ENCODE data around the gene EZH1.

Gene EZH1

DNA sequence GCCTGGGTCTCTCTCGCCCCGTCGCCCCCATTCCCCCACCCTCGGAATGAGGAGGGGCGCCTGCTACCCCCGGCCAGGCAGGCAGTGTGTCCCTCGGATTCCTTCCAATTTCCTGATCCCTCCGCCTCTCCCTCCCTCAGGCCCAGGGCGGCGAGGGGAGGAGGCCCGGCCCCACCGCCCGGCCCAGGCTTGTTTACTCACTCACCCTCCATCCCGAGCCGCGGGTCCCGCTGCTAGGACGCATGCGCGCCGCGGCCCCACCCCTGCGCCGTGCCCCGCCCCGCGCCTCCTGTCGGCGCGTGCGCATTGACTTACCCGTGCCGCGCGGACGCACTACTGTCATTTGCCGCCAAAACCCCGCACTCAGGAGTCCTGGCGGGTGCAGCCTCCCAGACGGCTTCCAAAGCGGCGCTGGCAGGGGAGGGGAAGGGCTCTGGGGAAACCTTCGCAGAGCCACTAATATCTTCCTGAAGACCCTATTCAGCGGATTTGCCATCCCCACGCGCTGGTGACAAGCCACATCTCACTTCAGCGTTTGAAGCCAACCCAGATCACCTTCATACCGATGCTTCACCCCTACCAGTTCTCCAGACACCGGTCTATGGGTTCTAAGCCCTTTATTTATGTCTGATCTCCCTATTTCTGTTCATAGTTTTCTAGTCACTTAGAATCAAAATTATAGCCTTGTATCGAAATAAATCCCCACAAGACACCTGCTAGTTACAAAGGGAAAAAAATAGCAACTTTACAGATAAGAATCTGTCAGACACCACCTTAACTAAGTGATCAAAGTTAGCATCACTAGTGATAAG is at the start of gene EZH1:
Gene EZH1 (minus strand): TSS at position 235 of the 812 bp plus-strand sequence. CDS start 16,099 bp downstream, outside the sequence.
- TF ChIP-seq, protein P1, sequence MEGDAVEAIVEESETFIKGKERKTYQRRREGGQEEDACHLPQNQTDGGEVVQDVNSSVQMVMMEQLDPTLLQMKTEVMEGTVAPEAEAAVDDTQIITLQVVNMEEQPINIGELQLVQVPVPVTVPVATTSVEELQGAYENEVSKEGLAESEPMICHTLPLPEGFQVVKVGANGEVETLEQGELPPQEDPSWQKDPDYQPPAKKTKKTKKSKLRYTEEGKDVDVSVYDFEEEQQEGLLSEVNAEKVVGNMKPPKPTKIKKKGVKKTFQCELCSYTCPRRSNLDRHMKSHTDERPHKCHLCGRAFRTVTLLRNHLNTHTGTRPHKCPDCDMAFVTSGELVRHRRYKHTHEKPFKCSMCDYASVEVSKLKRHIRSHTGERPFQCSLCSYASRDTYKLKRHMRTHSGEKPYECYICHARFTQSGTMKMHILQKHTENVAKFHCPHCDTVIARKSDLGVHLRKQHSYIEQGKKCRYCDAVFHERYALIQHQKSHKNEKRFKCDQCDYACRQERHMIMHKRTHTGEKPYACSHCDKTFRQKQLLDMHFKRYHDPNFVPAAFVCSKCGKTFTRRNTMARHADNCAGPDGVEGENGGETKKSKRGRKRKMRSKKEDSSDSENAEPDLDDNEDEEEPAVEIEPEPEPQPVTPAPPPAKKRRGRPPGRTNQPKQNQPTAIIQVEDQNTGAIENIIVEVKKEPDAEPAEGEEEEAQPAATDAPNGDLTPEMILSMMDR (IDR thresholded peaks at IDR 0.05; ENCODE audit: poor library complexity, severe bottlenecking) = no peak
- Histone ChIP-seq H3K27ac (ENCODE audit: poor library complexity, severe bottlenecking) (peak within 1 kb of the TSS; percentile 55), H3K27me3 (ENCODE audit: insufficient read depth, poor library complexity, severe bottlenecking) (no peaks in the 10 kb centered on the region), H3K9me3 (ENCODE audit: severe bottlenecking) (no peaks in the 10 kb centered on the region), H3K4me3 (ENCODE audit: severe bottlenecking) (peak within 1 kb of the TSS; percentile 52), H3K36me3 (ENCODE audit: low read depth) (peaks cover 4% of the 10 kb centered on the region; the same call in 1 of the 2 replicates), H3K4me1 (ENCODE audit: insufficient read depth, poor library complexity, severe bottlenecking) (peaks cover 4% of the 10 kb centered on the region)
- peak; percentile 81 for DNase-seq (ENCODE audit: low spot score)
- peak; percentile 88 for ATAC-seq (ENCODE audit: low read depth)

DNA sequence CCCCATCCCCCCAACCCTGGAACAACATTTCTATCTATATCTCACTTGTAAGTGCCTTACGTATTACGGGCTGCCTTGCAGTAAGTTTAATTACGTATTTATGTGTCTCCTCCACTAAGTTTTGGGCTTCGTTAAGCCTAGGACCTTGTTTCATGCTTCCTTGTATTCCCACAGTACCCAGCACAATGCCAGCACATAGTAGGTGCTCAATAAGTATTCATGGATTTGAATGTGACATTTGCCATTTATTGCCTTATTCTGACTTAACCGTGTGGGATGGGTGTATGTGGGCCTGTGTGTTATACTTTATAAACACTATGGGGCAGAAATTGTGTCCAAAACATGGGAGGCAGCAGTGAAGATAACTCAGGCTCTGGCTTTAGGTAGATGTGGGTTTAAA is 47.7 kb upstream of the EZH1 start:
- H3K27ac ChIP-seq (ENCODE audit: poor library complexity, severe bottlenecking) = no peak overlapping the region
- H3K36me3 ChIP-seq (ENCODE audit: low read depth) = peaks cover 8% of the 10 kb centered on the region; the same call in 1 of the 2 replicates
- H3K4me1 ChIP-seq (ENCODE audit: insufficient read depth, poor library complexity, severe bottlenecking) = peaks cover 8% of the 10 kb centered on the region
- no peak for ATAC-seq (ENCODE audit: low read depth)
- no peaks in the 10 kb centered on the region for H3K9me3 ChIP-seq (ENCODE audit: severe bottlenecking)
- DNase-seq (ENCODE audit: low spot score) = no peak
- no peaks in the 10 kb centered on the region for H3K27me3 ChIP-seq (ENCODE audit: insufficient read depth, poor library complexity, severe bottlenecking)
- H3K4me3 ChIP-seq (ENCODE audit: severe bottlenecking) = no peak overlapping the region
- TF ChIP-seq, protein P1 (IDR thresholded peaks at IDR 0.05; ENCODE audit: poor library complexity, severe bottlenecking) = no peak

DNA sequence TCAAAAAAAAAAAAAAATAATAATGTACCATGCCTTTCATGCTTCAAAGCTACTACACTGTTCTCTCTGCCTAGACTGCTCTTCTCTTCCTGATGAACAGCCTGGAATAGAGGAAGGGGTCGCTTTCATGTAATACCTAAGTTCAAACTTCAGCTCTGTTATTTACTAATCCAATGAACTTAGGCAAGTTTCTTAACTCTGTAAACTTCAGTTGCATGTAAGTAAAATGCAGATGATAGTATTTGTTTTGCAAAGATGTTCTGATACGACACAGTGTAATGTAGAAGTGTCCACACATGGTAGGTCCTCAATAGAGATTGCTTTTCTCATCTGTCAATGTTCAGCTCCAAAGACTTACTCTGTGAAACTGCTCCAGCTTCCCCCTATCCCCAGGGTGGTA is 47.1 kb upstream of the EZH1 start:
- peaks cover 6% of the 10 kb centered on the region; the same call in 1 of the 2 replicates for H3K36me3 ChIP-seq (ENCODE audit: low read depth)
- no peak for ATAC-seq (ENCODE audit: low read depth)
- DNase-seq (ENCODE audit: low spot score) = no peak

DNA sequence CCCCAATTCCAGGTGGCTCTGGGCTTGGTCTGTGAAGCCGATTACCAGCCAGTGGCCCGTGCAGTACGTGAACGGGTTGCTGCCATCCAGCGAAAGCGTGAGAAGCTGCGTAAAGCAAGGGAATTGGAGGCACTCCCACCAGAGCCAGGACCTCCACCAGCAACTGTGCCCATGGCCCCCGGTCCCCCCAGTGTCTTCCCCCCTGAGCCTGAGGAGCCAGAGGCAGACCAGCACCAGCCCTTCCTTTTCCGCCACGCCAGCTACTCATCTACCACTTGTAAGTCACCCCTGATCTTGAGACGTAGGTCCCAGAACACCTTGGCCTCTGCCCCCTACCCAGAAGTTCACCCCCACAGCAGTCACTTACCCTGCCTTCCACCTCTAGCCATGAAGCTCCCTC is 42.4 kb upstream of the EZH1 start:
- Histone ChIP-seq H3K36me3 (ENCODE audit: low read depth) (no peaks in the 10 kb centered on the region), H3K27ac (ENCODE audit: poor library complexity, severe bottlenecking) (no peak overlapping the region), H3K4me1 (ENCODE audit: insufficient read depth, poor library complexity, severe bottlenecking) (peaks cover 14% of the 10 kb centered on the region), H3K9me3 (ENCODE audit: severe bottlenecking) (no peaks in the 10 kb centered on the region), H3K4me3 (ENCODE audit: severe bottlenecking) (no peak overlapping the region), H3K27me3 (ENCODE audit: insufficient read depth, poor library complexity, severe bottlenecking) (no peaks in the 10 kb centered on the region)
- TF ChIP-seq, protein P1 (IDR thresholded peaks at IDR 0.05; ENCODE audit: poor library complexity, severe bottlenecking) = no peak
- DNase-seq (ENCODE audit: low spot score) = no peak
- ATAC-seq (ENCODE audit: low read depth) = no peak

More for the DNA sequence above, 47.1 kb upstream of the EZH1 start:
- Histone ChIP-seq H3K9me3 (ENCODE audit: severe bottlenecking) (no peaks in the 10 kb centered on the region), H3K27me3 (ENCODE audit: insufficient read depth, poor library complexity, severe bottlenecking) (no peaks in the 10 kb centered on the region), H3K4me1 (ENCODE audit: insufficient read depth, poor library complexity, severe bottlenecking) (peaks cover 2% of the 10 kb centered on the region), H3K4me3 (ENCODE audit: severe bottlenecking) (no peak overlapping the region), H3K27ac (ENCODE audit: poor library complexity, severe bottlenecking) (no peak overlapping the region)
- TF ChIP-seq, protein P1 (IDR thresholded peaks at IDR 0.05; ENCODE audit: poor library complexity, severe bottlenecking) = no peak

Measured in RWPE2 (cell line).